K562 (cell line): ENCODE results near the gene ALCAM. TPM values are rescaled to one million over a fixed set of nuclear protein-coding genes. Genes with fewer than 3 reads are reported as not detected.

Source experiments
- ATAC-seq: fragments of 200-7000 bp; cut with Tn5 transposase; 3 replicates; pipeline ENCODE4 v1.9.1; 2020; ENCODE audit warnings: moderate library complexity
- BruUV-seq: library from RNA; stranded (reverse); fragments of 400-500 nt; replicated peaks from 2 replicates; lab custom pipeline; 2021; lab: Mats Ljungman, UMichigan
- CTCF ChIA-PET: fragments of 300-600 bp; formaldehyde crosslinking; extraction: SDS; loops from one replicate; lab custom pipeline; 2021; ENCODE audit warnings: low intra/inter-chr PET ratio; lab: Yijun Ruan, JAX
- POLR2A ChIA-PET: fragments of 300-600, 350-650 bp; sonication (Branson Sonifier 250); formaldehyde crosslinking; extraction: SDS; loops from one replicate; lab custom pipeline; 2021; ENCODE audit warnings: antibody characterized with exemption, inconsistent platforms; lab: Yijun Ruan, JAX
- DNase-seq, 4 experiments: peaks; one replicate each; pipeline versions ENCODE4 v3.0.0 to v3.0.0-alpha.2; 2011 to 2018; ENCODE audit warnings: low spot score in 3 of 4, mixed read lengths in 3 of 4; ENCODE audit errors: extremely low read depth in 1 of 4
- FAIRE-seq: peaks from 2 replicates; lab custom pipeline; 2011; peaks lifted over from hg19 to GRCh38; lab: Jason Lieb, UNC
- H2AFZ ChIP-seq: 2 replicates; pipeline ENCODE4 v1.6.0; 2011; ENCODE audit warnings: low read depth, low read length, control low read depth, inconsistent platforms
- H3K27ac ChIP-seq: fragments of 200-600 bp; 3 replicates; pipeline ENCODE4 v1.8.0; 2011; ENCODE audit warnings: low read depth, mild to moderate bottlenecking, control low read depth, inconsistent platforms, low read length, moderate library complexity, mixed read lengths; ENCODE audit errors: extremely low read depth
- H3K27me3 ChIP-seq, 2 experiments: fragments of 300-600 bp in 1 of 2; 2 replicates in 1 of 2; 3 replicates in 1 of 2; pipeline versions ENCODE4 v1.6.0 to v1.8.0; 2011; ENCODE audit warnings: inconsistent platforms in 2 of 2, low read length in 2 of 2, mild to moderate bottlenecking in 1 of 2, mixed read lengths in 1 of 2, moderate library complexity in 1 of 2; ENCODE audit not compliant: control insufficient read depth in 2 of 2, insufficient read depth in 2 of 2
- H3K36me3 ChIP-seq: fragments of 300-600 bp; 3 replicates; pipeline ENCODE4 v1.8.0; 2011; ENCODE audit warnings: mild to moderate bottlenecking, low read length, inconsistent platforms; ENCODE audit not compliant: control insufficient read depth, insufficient read depth
- H3K4me1 ChIP-seq, 2 experiments: fragments of 200-600 bp in 1 of 2; replicated peaks in 1 of 2; 2 replicates in 1 of 2; 3 replicates in 1 of 2; pipeline versions ENCODE4 v1.5.1 to v1.8.0; 2011; ENCODE audit warnings: inconsistent platforms in 2 of 2, low read length in 2 of 2, mild to moderate bottlenecking in 1 of 2, mixed read lengths in 1 of 2, moderate library complexity in 1 of 2; ENCODE audit not compliant: control insufficient read depth in 2 of 2, insufficient read depth in 2 of 2
- H3K4me2 ChIP-seq: 2 replicates; pipeline ENCODE4 v1.6.1; 2011; ENCODE audit warnings: low read length, control low read depth, inconsistent platforms, mixed read lengths; ENCODE audit not compliant: insufficient read depth
- H3K4me3 ChIP-seq: fragments of 200-600 bp; sonication (generic), shearing (Covaris generic); 2 replicates; pipeline ENCODE4 v1.5.1; 2016; ENCODE audit warnings: control low read depth, inconsistent platforms
- H3K79me2 ChIP-seq: fragments of 200-600 bp; 3 replicates; pipeline ENCODE4 v1.8.0; 2011; ENCODE audit warnings: low read length, inconsistent platforms; ENCODE audit not compliant: control insufficient read depth, insufficient read depth
- H3K9ac ChIP-seq, 2 experiments: 2 replicates each; pipeline versions ENCODE4 v1.6.0 to v1.6.1; 2011; ENCODE audit warnings: low read depth in 2 of 2, low read length in 2 of 2, control low read depth in 1 of 2, inconsistent platforms in 1 of 2, mild to moderate bottlenecking in 1 of 2, mixed read lengths in 1 of 2; ENCODE audit not compliant: insufficient read depth in 1 of 2
- H3K9me1 ChIP-seq: one replicate; pipeline ENCODE4 v1.6.0; 2011; ENCODE audit warnings: inconsistent platforms, mild to moderate bottlenecking, low read length, moderate library complexity; ENCODE audit not compliant: control insufficient read depth, insufficient read depth
- H3K9me3 ChIP-seq: replicated peaks from 2 replicates; pipeline ENCODE4 v1.5.1; 2011; ENCODE audit warnings: low read depth, low read length, inconsistent platforms; ENCODE audit not compliant: control insufficient read depth, insufficient read depth
- H4K20me1 ChIP-seq: replicated peaks from 2 replicates; pipeline ENCODE4 v1.6.1; 2011; ENCODE audit warnings: low read length, inconsistent platforms, mixed read lengths; ENCODE audit not compliant: control insufficient read depth, insufficient read depth
- BRCA1 ChIP-seq, 2 experiments: fragments of 450-650 bp in 1 of 2; sonication (generic) in 1 of 2; formaldehyde crosslinking in 1 of 2; IDR thresholded peaks; 2 replicates each; pipeline versions ENCODE4 v1.5.0 to v1.6.1; 2017 to 2020; ENCODE audit warnings: mild to moderate bottlenecking in 1 of 2, missing genetic modification reagents in 1 of 2
- BRD9 ChIP-seq: fragments of 450-650 bp; IDR thresholded peaks from 2 replicates; pipeline ENCODE4 v1.6.1; 2018; ENCODE audit warnings: low read depth; ENCODE audit not compliant: partially characterized antibody
- CBX5 ChIP-seq: IDR thresholded peaks from 2 replicates; pipeline ENCODE4 v1.6.1; 2014; ENCODE audit warnings: low read depth, borderline replicate concordance
- FOXK1 ChIP-seq: sonication (generic); formaldehyde crosslinking; IDR thresholded peaks from 2 replicates; pipeline ENCODE4 v1.8.0; 2022; ENCODE audit warnings: missing genetic modification reagents, mild to moderate bottlenecking, borderline replicate concordance
- GTF2A2 ChIP-seq: IDR thresholded peaks from 2 replicates; pipeline ENCODE4 v1.6.1; 2016; ENCODE audit warnings: mild to moderate bottlenecking, missing genetic modification characterization, missing compliant biosample characterization
- HSF4 ChIP-seq: fragments of 250-450 bp; sonication (Bioruptor Pico); IDR thresholded peaks from 2 replicates; pipeline ENCODE4 v2.1.2; 2022; ENCODE audit warnings: mild to moderate bottlenecking, moderate library complexity, borderline replicate concordance
- NFE2 ChIP-seq: IDR thresholded peaks from 2 replicates; pipeline ENCODE4 v1.6.1; 2014; ENCODE audit warnings: antibody characterized with exemption, low read depth
- NR2C1 ChIP-seq, 2 experiments: fragments of 450-650 bp; IDR thresholded peaks; 2 replicates each; pipeline ENCODE4 v1.6.1; 2017; ENCODE audit warnings: mild to moderate bottlenecking in 2 of 2, antibody characterized with exemption in 1 of 2, inconsistent platforms in 1 of 2, missing compliant biosample characterization in 1 of 2, missing genetic modification characterization in 1 of 2
- NR2C2 ChIP-seq, 2 experiments: fragments of 200-800 bp in 1 of 2; sonication (Bioruptor generic) in 1 of 2; sonication (generic) in 1 of 2; formaldehyde crosslinking in 1 of 2; IDR thresholded peaks; 2 replicates each; pipeline versions ENCODE4 v1.6.1 to v1.8.0; 2016 to 2022; ENCODE audit warnings: mild to moderate bottlenecking in 1 of 2, missing compliant biosample characterization in 1 of 2, missing genetic modification characterization in 1 of 2, missing genetic modification reagents in 1 of 2
- OTX1 ChIP-seq: fragments of 450-650 bp; formaldehyde crosslinking; IDR thresholded peaks from 2 replicates; pipeline ENCODE4 v1.4.0; 2022; ENCODE audit warnings: mild to moderate bottlenecking
- PRDM10 ChIP-seq: fragments of 450-650 bp; IDR thresholded peaks from 2 replicates; pipeline ENCODE4 v1.6.1; 2018; ENCODE audit not compliant: partially characterized antibody
- RBM39 ChIP-seq: fragments of 200-400 bp; formaldehyde crosslinking; optimal IDR thresholded peaks from 2 replicates; pipeline ENCODE3; 2018; ENCODE audit warnings: low read depth, low read length
- SMAD1 ChIP-seq: fragments of 150-350 bp; IDR thresholded peaks from 2 replicates; pipeline ENCODE4 v1.6.1; 2014; ENCODE audit warnings: low read length, low read depth; ENCODE audit not compliant: partially characterized antibody
- TRIM24 ChIP-seq, 2 experiments: fragments of 450-650 bp; IDR thresholded peaks; 2 replicates each; pipeline ENCODE4 v1.6.1; 2016
- XRCC5 ChIP-seq: fragments of 200-400 bp; formaldehyde crosslinking; IDR thresholded peaks from 2 replicates; pipeline ENCODE4 v1.6.1; 2017; ENCODE audit warnings: low read depth, mild to moderate bottlenecking, low read length
- ZFP36 ChIP-seq: fragments of 150-350 bp; IDR thresholded peaks from 2 replicates; pipeline ENCODE4 v1.6.1; 2018; ENCODE audit warnings: low read length, low read depth; ENCODE audit not compliant: partially characterized antibody
- ZNF232 ChIP-seq: sonication (generic); formaldehyde crosslinking; IDR thresholded peaks from 2 replicates; pipeline ENCODE4 v1.8.0; 2022; ENCODE audit warnings: mild to moderate bottlenecking, missing genetic modification reagents
- ZNF431 ChIP-seq: sonication (generic); formaldehyde crosslinking; IDR thresholded peaks from 2 replicates; pipeline ENCODE4 v1.8.0; 2022; ENCODE audit warnings: mild to moderate bottlenecking, missing genetic modification reagents
- WGBS: fragments of 100-300 bp; shearing (Covaris generic); methylation state at CpG from one replicate; pipeline ENCODE4 v1.1.6; 2016; ENCODE audit warnings: low coverage, mixed read lengths; ENCODE audit not compliant: insufficient coverage; ENCODE audit errors: missing lambda C conversion rate; 5-methylcytosine and 5-hydroxymethylcytosine counted together
- in situ Hi-C: fragments of 300-500 bp; cut with MboI; formaldehyde crosslinking; loops from 4 replicates; pipeline ENCODE4 v1.15.0; 2018; ENCODE audit warnings: inconsistent platforms, mixed read lengths
- intact Hi-C: fragments of 100-400 bp; cut with micrococcal nuclease; formaldehyde crosslinking; loops from 2 replicates; pipeline ENCODE4 v1.14.2; 2022
- polyA plus RNA-seq, 8 experiments: library from polyadenylated mRNA; depleted of rRNA in 4 of 8; stranded (reverse) in 5 of 8; unstranded in 3 of 8; fragments of >200 nt; fragmentation: Nextera tagmentation in 2 of 8; fragmentation: Illumina TruSeq in 1 of 8; extraction: Ambion mirVana in 2 of 8; extraction: Trizol in 1 of 8; gene quantifications; 2 replicates each; pipeline versions ENCODE4 v1.2.1 to v1.2.3, GENCODE V29; 2011 to 2014; ENCODE audit warnings: inconsistent platforms in 1 of 8, missing spikeins in 1 of 8
- total RNA-seq, 7 experiments: library from RNA; depleted of rRNA in 6 of 7; stranded (reverse); fragments of >200 nt in 6 of 7; fragmentation: Illumina TruSeq in 2 of 7; extraction: Trizol in 2 of 7; gene quantifications; 2 replicates each; pipeline versions ENCODE4 v1.2.1 to v1.2.3, GENCODE V29; 2011 to 2021; ENCODE audit warnings: low replicate concordance in 1 of 7
- TF ChIP-seq, protein P1 (sequence below): sonication (generic); formaldehyde crosslinking; IDR thresholded peaks from 2 replicates; pipeline ENCODE4 v1.5.0; 2020; ENCODE audit warnings: missing genetic modification reagents

ALCAM gene
- total and polyA plus RNA-seq, 9 of the 15 experiments (the other 6 are each of a cell fraction or from before 2014, with no cell fraction given) = 0.03 to 0.98 (median 0.14) TPM; not detected in 1

GRCh38 chr3:105362021-105362665 is 4.6 kb upstream of the ALCAM start:
- Histone ChIP-seq H3K36me3 (no peaks in the 10 kb centered on the region), H2AFZ (no peak overlapping the region), H3K4me2 (no peak overlapping the region), H3K4me1 (peaks cover 0 to 8% of the 10 kb centered on the region in 2 experiments; a peak in 2 of 5 replicates), H3K9me3 (no peaks in the 10 kb centered on the region), H3K79me2 (no peaks in the 10 kb centered on the region), H3K27ac (no peak overlapping the region), H3K27me3 (no peaks in the 10 kb centered on the region), H3K4me3 (no peak overlapping the region), H3K9ac (no peak overlapping the region), H4K20me1 (no peaks in the 10 kb centered on the region), H3K9me1 (no peaks in the 10 kb centered on the region)
- FAIRE-seq (no peak), ATAC-seq (no peak), DNase-seq (no peak)
- intact Hi-C loops (no loop called here), in situ Hi-C loops (no loop called here)
- WGBS = 0% methylated on average over 1 of the region's 1 CpG
- TF ChIP-seq SMAD1 (no peak), ZNF232 (CRISPR knock-in tag) (no peak), RBM39 (no peak), TRIM24 (IDR thresholded peaks at IDR 0.05) (no peak), BRCA1 (IDR thresholded peaks at IDR 0.05) (no peak), BRCA1 (CRISPR knock-in tag; IDR thresholded peaks at IDR 0.05) (no peak), ZFP36 (no peak), FOXK1 (no peak), CBX5 (no peak), PRDM10 (no peak), OTX1 (CRISPR knock-in tag) (no peak), XRCC5 (no peak), NR2C2 (CRISPR knock-in tag; IDR thresholded peaks at IDR 0.05) (no peak), NR2C2 (tag; IDR thresholded peaks at IDR 0.05) (no peak), BRD9 (no peak), ZNF431 (CRISPR knock-in tag) (no peak), GTF2A2 (tag) (no peak), NR2C1 (IDR thresholded peaks at IDR 0.05) (no peak), NR2C1 (tag; IDR thresholded peaks at IDR 0.05) (no peak), NFE2 (no peak), HSF4 (CRISPR knock-in tag) (no peak)
- TF ChIP-seq, protein P1, sequence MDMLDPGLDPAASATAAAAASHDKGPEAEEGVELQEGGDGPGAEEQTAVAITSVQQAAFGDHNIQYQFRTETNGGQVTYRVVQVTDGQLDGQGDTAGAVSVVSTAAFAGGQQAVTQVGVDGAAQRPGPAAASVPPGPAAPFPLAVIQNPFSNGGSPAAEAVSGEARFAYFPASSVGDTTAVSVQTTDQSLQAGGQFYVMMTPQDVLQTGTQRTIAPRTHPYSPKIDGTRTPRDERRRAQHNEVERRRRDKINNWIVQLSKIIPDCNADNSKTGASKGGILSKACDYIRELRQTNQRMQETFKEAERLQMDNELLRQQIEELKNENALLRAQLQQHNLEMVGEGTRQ = no peak
- no TSS peak for BruUV-seq
- ChIA-PET POLR2A (no interaction called here), CTCF (no interaction called here)
